NCI-H187 treated with DMSO at 0.1 percent for 48 hours (cell line): ENCODE data around the gene C1QTNF9B.
"Not testable (repeated sequence)": the region's sequence is repeated elsewhere in the genome, so short reads cannot be mapped to it uniquely, and the experiment has no call there.

Experiments
- DNase-seq: peaks from one replicate; lab custom pipeline; 2025; lab: John Stamatoyannopoulos, UW

C1QTNF9B gene

DNA sequence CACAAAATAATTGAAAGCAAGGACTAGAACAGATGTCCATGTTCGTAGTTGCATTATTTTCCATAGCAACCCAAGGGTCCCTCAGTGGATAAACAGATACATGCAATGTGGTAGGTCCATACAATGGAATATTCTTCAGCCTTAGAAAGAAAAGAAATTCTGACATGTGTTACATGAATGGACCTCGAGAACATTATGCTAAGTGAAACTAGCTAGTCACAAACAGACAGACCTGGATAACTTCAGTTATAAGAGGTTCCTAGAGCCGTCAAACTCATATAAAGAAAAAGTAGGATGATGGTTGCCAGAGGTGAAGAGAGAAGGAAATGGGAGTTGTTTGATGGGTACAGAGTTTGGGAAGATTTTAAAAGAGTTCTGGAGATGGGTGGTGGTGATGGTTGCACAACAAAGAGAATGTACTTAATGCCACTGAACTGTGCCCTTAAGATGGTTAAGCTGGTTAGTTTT is at the start of gene C1QTNF9B:
C1QTNF9B (minus strand) TSS at position 51 of the 468 bp plus-strand sequence.
- not testable (repeated sequence) for DNase-seq

- DNase-seq = no peak
Measured at GRCh38 chr13:23946900-23947299, 49.6 kb upstream of the C1QTNF9B start.

DNA sequence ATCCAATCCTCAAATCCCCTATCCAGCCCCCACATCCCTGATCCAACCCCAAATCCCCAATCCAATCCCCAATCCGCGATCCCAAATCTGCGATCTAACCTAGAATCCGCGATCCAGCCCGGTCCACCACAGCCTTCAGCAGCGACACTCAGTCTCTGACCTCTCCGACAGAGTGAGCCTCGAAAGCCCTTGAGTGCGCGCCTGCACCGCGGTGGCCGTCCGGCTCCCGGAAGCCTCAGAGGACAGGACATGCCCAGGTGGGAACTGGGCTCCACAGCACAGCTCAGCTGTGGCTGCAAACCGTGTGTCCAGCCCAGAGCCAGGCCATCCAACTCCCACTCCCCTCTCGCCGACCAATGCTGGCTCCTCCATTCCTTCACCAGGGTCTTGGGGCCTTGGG is 48.8 kb upstream of the C1QTNF9B start:
- DNase-seq = no peak

DNA sequence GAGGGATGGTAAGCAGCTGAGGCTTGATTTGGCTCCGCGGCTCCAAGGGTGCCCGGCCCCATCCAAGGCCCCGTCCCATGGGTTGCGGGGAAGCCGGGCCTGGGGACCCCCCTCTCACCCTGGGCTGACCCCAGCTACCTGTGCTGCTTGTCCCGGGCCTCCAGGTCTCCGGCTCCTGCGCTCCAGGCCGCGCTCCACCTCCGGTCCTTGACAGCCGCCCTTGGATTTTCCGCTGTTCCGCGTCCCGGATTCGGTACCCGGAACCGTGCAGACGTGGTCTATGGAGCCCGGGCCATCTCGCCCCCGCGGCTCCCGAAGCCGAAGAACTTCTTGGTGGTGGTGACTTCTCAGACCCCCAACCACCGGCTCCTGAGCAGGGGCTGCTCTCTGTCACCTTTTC is 48.3 kb upstream of the C1QTNF9B start:
- no peak for DNase-seq

GRCh38 chr13:23941211-23941610 is 43.9 kb upstream of the C1QTNF9B start:
- DNase-seq = no peak

DNA sequence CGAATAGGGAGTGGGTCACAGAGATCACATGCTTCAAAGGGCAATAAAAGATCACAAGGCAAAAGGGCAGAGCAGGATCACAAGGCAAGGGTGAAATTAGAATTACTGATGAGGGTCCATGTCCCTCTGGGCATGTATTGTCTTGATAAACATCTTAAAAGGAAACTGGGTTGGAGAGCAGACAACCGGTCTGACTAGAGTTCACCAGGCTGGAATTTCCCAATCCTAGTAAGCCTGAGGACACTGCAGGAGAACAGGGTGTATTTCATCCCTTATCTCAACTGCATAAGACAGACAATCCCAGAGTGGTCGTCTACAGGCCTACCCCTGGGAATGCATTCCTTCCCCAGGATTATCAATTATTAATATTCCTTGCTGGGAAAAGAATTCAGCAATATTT is 42.4 kb upstream of the C1QTNF9B start:
- DNase-seq = not testable (repeated sequence)

- no peak for DNase-seq
Measured at GRCh38 chr13:23934520-23934919, 37.2 kb upstream of the C1QTNF9B start.

GRCh38 chr13:23928985-23929384 is 31.7 kb upstream of the C1QTNF9B start:
- DNase-seq = no peak

DNA sequence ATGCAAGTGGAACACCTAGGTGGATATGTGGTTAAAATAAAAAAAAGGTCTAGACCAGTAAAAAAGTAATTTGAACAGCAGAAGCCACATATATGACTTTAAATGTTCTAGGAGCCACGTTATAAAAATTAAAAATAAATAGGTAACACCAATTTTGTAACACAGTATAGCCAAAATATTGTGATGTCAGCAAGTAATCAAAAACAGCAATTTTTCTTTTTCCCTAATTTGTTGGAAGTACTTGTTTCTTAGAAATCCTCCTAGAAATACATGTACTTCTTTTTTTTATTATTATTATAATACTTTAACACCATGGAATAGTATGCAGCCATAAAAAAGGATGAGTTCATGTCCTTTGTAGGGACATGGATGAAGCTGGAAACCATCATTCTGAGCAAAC is 25.7 kb upstream of the C1QTNF9B start:
- DNase-seq = no peak

DNA sequence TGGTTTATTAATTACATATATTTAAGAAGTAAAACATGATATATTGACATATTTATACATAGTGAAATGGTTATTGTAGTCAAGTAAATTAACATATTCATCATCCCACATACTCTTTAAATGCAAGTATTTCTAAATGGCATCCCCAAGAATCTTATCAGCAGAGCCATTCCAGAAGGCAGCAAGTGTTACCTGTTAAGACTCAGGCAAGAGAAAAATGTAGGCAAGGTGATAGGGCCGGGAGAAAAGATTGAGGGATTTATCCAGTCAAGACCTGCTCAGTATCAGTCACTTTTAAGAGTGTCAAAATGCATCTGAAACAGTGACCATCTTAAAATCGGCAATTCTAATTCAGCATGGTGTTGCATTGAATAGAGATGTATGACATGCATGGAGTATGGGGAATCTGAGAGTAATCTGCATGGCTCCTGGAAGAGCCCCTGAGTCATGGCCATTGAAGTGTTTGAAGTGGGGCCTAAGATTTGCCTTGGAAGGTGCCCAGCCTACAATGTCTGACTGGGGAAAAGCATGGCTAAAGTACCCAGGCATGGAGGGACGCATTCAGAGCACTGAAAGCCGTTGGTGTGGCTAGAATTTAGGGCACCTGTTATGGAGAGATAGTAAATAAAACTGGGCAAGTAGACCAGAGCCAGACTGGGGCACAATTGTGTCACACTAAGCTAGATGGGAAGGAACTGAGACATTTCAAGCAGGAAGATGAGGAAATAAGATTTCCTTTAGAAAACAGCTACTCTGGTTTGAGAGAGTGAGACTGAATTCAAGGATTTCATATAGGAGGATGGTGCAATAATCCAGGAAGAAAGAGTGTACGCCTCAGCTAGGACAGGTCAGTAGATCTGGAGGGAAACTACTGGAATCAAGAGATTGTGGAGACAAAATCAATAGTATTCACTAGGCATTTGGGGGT is 25.0 kb upstream of the C1QTNF9B start:
- DNase-seq = no peak

DNA sequence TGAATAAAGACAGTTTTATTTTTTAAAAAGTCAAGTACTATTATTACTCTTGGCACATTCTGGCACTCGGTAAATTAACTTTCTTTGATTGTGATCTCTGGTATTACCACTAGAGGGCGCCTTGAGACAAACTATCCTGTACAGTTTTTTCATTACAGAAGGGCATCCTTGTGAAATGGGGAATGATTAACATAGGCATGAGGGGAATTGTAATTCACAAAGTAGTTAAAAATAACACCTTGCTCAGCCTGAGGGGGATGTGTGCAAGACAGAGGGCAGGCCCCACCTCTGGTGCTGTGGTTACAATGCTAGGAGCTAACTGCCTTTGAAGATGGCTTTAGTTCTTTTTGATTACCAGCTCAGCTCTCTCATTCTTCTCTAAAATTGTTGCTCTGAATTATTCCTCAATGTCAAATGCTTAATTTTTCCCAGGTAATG is 24.2 kb upstream of the C1QTNF9B start:
- peak; percentile 10 for DNase-seq

GRCh38 chr13:23919006-23919405 is 21.7 kb upstream of the C1QTNF9B start:
- no peak for DNase-seq

DNA sequence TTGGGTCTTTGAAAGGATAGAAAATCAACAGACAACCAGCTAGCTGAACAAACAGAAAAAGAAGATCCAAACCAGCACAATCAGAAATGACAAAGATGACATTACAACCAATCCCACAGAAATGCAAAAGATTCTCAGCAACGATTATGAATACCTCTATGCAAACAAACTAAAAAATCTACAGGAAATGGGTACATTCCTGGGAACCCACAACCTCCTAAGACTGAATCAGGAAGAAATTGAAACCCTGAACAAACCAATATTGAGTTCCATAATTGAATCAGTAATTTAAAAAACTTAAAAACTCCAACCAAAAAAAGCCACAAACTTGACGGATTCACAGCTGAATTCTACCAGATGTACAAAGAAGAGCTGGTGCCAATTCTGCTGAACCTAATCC is 20.9 kb upstream of the C1QTNF9B start:
- no peak for DNase-seq

DNA sequence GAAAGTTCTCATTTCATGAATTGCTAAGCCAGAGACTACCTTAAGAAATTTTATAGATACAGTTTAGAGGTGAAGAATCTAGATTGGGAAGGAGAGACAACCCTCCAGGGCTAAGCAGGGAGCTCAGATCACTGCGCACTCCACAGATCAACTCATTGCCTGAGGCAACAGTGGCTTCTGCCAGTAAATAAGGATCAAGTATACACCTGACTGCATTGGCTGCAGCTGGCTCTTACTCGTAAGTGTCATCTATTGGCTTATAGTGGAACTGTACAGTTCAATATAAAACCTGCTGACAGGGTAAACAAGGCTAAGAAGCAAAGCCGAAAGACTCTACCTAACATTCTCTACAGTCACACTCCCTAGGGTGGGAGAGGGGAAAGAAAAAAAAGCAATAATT is 18.0 kb upstream of the C1QTNF9B start:
- no peak for DNase-seq

DNA sequence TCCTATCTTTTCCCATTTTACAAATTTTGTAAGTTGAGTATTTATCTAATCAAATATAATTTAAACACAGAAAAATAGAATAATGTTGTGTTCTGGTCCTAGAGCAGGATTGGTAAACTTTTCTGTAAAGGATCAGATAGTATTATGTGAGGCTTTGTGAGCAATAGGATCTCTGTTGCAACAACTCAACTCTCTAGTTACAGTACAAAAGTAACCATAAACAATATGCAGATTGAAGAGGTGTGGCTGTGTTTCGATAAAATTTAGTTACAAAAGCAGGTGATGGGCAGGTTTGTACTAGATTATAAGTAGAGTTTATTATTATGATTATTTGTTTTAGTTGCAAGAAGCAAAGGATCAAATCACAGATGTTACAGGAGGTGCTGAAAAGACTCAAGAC is 15.2 kb upstream of the C1QTNF9B start:
- no peak for DNase-seq

DNA sequence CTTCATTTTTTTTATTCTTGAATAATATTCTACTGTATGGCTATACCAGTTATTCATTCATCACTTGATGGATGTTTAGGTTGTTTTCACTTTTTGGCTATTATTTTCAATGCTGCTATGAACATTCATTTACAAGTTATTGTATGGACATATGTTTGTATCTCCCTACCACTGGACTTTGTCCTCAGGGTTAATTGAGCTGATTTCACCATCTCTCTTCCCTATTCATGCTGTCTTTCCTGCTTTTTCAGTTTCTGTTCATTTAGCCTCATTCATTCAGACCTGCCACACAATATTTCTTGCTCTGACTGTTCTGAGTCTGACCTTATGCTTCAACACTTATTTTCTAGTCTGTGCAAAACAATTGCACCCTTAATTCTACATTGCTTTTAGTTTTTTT is 12.3 kb upstream of the C1QTNF9B start:
- DNase-seq = no peak

DNA sequence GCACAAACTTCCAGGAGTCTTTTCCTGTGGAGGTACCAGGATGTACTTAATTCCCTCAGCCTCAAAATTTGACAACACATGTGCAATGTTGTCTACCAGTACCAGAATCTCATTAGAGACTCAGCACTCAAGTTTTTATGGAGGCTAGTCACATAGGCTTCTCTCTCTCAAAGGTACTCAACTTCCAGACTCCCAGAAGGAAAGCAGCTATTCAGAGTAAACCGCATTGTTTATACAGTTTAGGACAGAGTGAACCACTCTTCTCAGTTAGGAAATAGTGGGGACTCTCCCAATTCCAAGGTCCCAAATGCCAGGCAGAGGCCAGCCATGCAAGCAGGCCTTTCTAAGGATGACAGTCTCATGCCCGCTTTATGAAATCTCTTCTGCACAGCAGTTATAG is 8.5 kb upstream of the C1QTNF9B start:
- DNase-seq = no peak

DNA sequence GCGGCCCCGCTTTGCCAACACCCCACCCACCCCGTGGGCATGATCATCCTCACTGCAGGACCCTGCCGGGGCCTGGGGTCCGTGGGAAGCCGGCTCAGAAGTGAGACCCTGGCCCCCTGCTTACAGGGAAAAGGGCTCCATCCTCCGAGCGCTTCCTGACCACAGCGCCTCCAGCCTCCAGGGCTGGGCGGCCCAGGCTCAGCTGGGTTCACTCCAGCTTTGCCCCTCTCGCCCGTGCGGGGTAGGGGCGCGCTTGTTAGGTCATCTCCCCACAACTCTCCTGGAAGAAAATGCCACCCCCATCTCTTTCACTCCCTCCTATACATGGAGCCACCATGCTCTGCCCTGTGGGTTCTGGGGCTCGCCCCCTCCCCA is 6.6 kb upstream of the C1QTNF9B start:
- no peak for DNase-seq

- no peak for DNase-seq
Measured at GRCh38 chr13:23902975-23903905, 5.9 kb upstream of the C1QTNF9B start.

- DNase-seq = no peak
Measured at GRCh38 chr13:23901365-23901764, 4.1 kb upstream of the C1QTNF9B start.

- no peak for DNase-seq
Measured at GRCh38 chr13:23899555-23899954, 2.3 kb upstream of the C1QTNF9B start.

DNA sequence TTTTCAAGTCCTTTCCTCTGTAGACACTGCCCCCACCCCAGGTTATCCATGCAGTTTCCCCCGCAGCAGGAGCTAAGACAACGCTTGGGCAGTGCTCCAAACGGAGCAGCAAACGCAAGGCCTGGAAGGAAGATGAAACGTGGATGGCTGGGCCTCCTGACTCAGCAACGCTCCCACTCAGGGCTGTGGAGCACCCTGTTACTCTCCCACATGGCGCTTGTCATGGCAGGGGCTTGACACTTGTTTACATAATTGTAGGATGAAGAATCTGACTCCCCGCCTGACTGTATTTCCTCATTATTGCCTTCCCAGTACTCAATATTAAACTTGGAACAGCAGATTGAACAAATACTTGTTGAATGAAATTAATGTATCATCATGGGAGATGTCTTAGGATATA is 799 bp upstream of the C1QTNF9B start:
- no peak for DNase-seq

GRCh38 chr13:23894746-23895145 is 2.6 kb downstream of the C1QTNF9B start:
- not testable (repeated sequence) for DNase-seq
